ENCODE measurements around the gene PARVB.

The PARVB gene

GRCh38 chr22:44166498-44167276 is 142.6 kb downstream of the PARVB start:
- no peak for DNase-seq

GRCh38 chr22:44167501-44167900 is 143.4 kb downstream of the PARVB start:
- no peak for DNase-seq

- no peak for DNase-seq
Observed at GRCh38 chr22:44168206-44168605, 144.1 kb downstream of the PARVB start.

GRCh38 chr22:44170470-44170869 is 146.4 kb downstream of the PARVB start:
- DNase-seq: no peak

- DNase-seq: no peak
Observed at GRCh38 chr22:44171561-44171960, 147.5 kb downstream of the PARVB start.

GRCh38 chr22:44172370-44173108 is 148.4 kb downstream of the PARVB start:
- DNase-seq: no peak

- no peak for DNase-seq
Observed at GRCh38 chr22:44173154-44173553, 149.1 kb downstream of the PARVB start.

- no peak for DNase-seq
Observed at GRCh38 chr22:44175676-44176075, 151.6 kb downstream of the PARVB start.

- no peak for DNase-seq
Observed at GRCh38 chr22:44179196-44179988, 155.3 kb downstream of the PARVB start.

GRCh38 chr22:44179989-44180705 is 156.0 kb downstream of the PARVB start:
- DNase-seq: no peak

- DNase-seq: peak; percentile 44
Observed at GRCh38 chr22:44180706-44181032, 156.6 kb downstream of the PARVB start, which contains the start of gene PARVG. Gene PARVG (plus strand): TSS chr22:44180925. CDS start chr22:44183330, 2,405 bp downstream.

- peak; percentile 67 for DNase-seq
Observed at GRCh38 chr22:44181033-44181911, 157.2 kb downstream of the PARVB start.

GRCh38 chr22:44181912-44182587 is 157.9 kb downstream of the PARVB start:
- peak; percentile 33 for DNase-seq

- DNase-seq: peak; percentile 32
Observed at GRCh38 chr22:44182588-44183286, 158.6 kb downstream of the PARVB start.

- peak; percentile 6 for DNase-seq
Observed at GRCh38 chr22:44183287-44183588, 159.1 kb downstream of the PARVB start.

- DNase-seq: no peak
Observed at GRCh38 chr22:44184006-44184405, 159.9 kb downstream of the PARVB start.

GRCh38 chr22:44185237-44186120 is 161.4 kb downstream of the PARVB start:
- DNase-seq: no peak

- no peak for DNase-seq
Observed at GRCh38 chr22:44186121-44186510, 162.0 kb downstream of the PARVB start.

GRCh38 chr22:44186737-44187136 is 162.6 kb downstream of the PARVB start:
- DNase-seq: no peak
